LNCAP (cell line): ENCODE results near the gene RACGAP1.

Experiments
- TF ChIP-seq, protein P1 (sequence below): fragments of 450-650 bp; IDR thresholded peaks from 2 replicates; pipeline ENCODE4 v1.5.1; 2017; ENCODE audit warnings: mild to moderate bottlenecking

Gene RACGAP1

DNA sequence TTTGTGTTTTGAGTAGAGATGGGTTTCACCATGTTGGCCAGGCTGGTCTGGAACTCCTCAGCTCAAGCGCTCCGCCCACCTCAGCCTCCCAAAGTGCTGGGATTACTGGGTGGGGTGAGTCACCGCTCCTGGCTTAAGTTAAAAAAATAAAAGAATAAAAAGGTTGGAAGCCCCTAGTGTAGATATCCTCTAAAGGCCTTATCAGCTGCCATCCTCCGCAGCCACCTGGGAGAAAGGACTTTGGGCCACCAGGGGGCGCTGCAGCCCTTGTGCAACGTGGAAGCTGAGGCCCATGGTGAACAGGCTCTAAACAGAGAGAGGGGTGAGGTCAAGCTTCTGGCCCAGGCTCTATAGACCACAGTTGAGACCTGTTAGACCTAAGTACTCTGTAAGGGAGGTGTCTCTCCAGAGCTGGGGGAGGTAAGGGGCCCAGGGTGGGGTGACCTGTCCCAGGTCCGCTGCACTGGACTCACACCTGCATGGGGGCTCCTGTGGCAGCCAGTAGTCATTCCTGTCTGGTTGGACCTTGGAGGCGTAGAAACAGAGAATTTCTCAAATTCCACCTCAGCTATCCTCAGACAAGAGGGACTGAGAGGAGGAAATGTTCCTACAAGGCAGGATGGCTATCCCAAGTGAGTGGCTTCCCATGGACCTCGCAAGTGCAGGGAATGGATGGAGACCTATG lies 14.0 kb upstream of the RACGAP1 start:
- TF ChIP-seq, protein P1, sequence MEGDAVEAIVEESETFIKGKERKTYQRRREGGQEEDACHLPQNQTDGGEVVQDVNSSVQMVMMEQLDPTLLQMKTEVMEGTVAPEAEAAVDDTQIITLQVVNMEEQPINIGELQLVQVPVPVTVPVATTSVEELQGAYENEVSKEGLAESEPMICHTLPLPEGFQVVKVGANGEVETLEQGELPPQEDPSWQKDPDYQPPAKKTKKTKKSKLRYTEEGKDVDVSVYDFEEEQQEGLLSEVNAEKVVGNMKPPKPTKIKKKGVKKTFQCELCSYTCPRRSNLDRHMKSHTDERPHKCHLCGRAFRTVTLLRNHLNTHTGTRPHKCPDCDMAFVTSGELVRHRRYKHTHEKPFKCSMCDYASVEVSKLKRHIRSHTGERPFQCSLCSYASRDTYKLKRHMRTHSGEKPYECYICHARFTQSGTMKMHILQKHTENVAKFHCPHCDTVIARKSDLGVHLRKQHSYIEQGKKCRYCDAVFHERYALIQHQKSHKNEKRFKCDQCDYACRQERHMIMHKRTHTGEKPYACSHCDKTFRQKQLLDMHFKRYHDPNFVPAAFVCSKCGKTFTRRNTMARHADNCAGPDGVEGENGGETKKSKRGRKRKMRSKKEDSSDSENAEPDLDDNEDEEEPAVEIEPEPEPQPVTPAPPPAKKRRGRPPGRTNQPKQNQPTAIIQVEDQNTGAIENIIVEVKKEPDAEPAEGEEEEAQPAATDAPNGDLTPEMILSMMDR = peak; percentile 98

DNA sequence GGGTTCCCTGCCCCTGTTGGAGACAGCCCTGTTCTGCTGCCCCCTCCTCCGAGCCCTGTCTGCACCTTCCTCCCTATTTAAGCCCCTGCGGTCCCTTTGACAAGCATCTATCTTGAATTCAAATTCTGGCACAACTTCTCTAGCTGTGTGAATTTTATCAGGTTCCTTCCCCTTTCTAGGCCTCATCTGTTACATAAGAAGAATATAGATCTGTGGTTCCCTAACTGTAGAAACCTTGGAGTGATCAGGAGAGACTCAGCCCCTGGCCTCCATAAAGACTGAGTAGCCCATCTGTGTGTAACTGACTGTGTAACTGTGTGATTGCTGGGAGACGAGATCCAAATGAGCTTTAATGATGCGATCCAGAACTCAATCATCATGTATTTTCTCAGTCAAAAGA lies 13.0 kb upstream of the RACGAP1 start:
- TF ChIP-seq, protein P1 = no peak

DNA sequence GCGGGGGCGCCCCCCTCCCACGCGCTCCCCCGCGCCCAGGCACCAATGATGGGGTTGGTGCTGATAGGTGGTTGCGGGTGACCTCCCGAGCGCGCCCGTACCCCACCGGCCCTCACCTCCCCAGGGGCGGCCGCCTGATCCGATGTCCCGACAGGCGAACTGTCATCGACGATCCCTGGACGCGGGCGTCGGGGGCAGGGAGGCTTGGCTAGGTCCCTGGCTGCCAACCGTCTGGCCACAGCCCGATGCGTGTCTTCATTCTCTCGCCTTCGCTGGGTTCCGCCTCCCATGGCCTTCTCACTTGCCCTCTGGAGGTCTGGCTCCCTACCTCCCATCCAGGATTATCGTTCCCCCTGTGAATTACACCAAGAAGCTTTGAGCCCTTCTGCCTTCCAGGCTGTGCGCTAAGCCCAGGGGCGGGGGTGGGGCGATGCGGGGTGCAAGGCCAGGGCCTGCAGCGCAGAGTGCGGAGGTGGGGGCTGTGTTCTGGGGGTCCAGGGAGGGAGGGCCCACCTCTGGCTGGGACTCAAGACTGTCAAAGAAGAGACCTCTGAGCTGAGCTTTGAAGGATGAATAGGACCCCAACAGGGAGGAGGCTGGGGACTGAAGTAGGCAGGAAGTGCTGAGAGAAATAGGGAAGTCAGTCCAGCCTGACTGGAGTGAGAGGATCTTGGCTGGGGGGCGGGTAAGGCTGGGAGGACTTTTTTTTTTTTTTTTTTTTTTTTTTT lies 7.7 kb upstream of the RACGAP1 start:
- TF ChIP-seq, protein P1 = no peak

DNA sequence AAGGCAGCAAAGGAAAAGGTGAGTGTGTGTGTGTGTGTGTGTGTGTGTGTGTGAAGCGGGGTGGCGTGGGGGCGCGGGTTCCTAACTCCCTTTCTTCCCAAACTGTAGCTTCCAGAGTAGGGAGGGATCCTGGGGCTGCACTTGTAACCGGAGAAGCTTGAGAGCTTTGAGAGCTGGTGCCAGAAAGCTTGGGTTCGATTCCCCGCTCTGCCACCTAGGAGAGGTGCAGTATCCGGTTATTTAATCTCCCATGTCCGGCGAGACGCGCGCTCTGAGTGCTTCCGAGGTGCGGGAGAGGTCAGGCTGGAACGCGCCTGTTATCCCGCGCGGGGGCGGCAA lies 7.2 kb upstream of the RACGAP1 start:
- TF ChIP-seq, protein P1 = no peak

DNA sequence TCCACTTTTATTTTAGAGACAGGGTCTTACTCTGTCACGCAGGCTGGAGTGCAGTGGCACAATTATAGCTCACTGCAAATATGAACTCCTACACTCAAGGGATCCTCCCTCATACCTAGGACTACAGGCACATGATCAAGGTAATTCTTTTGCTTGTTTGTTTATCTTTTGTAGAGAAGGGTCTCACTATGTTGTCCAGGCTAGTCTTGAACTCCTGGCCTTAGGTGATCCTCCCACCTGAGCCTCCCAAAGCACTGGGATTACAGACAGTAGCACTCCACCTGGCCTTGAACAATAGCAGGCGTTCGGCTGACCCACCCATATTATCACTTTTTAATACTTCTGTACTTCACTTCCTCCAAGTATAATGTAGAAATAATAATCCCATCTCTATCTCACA lies 1.4 kb upstream of the RACGAP1 start:
- TF ChIP-seq, protein P1 = no peak

DNA sequence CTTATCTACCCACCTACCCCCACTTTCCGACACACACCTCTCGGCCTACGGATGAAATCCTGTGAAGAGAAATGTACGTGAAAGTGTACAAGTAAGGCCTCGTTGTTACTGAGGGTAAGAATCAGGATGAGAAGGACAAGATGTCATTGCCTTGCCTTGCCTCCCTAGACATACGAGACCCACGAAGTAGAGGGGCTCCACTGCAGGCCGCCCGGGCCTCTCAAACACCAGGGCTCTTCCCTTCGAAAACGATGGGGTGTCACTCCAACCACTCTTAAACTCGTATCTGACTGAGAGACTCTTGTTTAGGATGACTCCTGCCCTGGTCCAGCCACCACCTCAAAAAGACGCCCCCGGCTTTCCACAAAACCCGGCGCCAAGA lies 498 bp downstream of the RACGAP1 start:
- TF ChIP-seq, protein P1 = no peak

DNA sequence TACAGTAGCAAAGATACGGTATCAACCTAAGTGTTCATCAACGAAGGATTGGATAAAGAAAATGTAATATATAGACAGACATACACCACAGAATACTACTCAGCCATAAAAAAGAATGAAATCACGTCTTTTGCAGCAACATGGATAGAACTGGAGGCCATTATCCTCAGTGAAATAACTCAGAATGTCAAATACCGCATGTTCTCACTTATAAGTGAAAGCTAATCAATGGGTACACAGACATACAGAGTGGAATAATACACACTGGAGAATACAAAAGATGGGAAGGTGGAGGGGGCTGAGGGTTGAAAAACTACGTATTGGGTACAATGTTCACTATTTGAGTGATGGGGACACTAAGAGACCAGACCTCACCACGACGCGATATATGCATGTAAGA lies 1.1 kb downstream of the RACGAP1 start:
- TF ChIP-seq, protein P1 = no peak

DNA sequence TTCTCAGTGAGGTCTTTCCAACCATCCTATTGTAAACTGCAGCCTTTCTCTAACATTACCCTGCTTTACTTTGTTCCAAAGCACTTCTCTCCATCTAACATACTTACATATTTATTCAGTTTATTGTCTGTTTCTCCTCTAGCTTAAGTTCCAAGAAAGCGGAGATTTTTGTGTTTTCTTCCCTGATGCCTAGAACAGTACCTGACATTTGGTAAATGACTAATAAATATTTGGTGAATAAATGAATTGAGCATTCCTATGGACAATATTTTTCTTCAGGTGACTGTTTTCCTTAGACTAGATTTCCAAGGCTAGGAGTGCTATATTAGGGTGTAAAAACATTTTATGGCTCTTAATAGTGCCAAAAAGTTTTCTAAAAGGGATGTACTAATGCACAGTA lies 2.4 kb downstream of the RACGAP1 start:
- TF ChIP-seq, protein P1 = no peak
